ENCODE measurements around the gene ITGB1BP2.
"Not testable (repeated sequence)": the region's sequence is repeated elsewhere in the genome, so short reads cannot be mapped to it uniquely, and the experiment has no call there.

ITGB1BP2 gene

DNA sequence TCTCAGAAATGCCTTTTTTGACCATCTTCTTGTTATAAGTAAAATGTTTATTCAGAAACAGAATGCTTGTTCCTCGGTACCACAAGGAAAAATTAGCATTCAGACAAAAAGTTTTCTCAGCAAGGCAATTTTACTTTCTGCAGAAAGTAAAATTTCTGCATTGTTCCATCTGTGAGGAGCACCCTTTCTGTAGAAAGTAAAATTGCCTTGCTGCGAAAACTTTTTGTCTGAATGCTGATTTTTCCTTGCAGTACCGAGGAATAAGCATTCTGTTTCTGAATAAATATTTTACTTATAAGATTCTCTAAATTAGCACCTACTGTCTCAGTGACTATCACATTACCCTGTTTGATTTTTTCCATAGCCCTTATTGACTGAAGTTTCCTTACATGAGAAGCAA, 24.8 kb downstream of the ITGB1BP2 start:
- Histone ChIP-seq H3K27ac (no peak overlapping the region), H3K27me3 (replicated peaks) (no peaks in the 10 kb centered on the region), H3K4me3 (ENCODE audit: low read depth, low read length) (no peak overlapping the region), H3K36me3 (replicated peaks) (no peaks in the 10 kb centered on the region)
- no peak for DNase-seq
- TF ChIP-seq, protein P1, sequence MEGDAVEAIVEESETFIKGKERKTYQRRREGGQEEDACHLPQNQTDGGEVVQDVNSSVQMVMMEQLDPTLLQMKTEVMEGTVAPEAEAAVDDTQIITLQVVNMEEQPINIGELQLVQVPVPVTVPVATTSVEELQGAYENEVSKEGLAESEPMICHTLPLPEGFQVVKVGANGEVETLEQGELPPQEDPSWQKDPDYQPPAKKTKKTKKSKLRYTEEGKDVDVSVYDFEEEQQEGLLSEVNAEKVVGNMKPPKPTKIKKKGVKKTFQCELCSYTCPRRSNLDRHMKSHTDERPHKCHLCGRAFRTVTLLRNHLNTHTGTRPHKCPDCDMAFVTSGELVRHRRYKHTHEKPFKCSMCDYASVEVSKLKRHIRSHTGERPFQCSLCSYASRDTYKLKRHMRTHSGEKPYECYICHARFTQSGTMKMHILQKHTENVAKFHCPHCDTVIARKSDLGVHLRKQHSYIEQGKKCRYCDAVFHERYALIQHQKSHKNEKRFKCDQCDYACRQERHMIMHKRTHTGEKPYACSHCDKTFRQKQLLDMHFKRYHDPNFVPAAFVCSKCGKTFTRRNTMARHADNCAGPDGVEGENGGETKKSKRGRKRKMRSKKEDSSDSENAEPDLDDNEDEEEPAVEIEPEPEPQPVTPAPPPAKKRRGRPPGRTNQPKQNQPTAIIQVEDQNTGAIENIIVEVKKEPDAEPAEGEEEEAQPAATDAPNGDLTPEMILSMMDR (IDR thresholded peaks at IDR 0.05; ENCODE audit: low read depth, low read length, missing control alignments): no peak
- in situ Hi-C loops (cut with HindIII; ENCODE audit: low pct_ligation_motif_present, low sequenced_read_pairs): no loop called here

DNA sequence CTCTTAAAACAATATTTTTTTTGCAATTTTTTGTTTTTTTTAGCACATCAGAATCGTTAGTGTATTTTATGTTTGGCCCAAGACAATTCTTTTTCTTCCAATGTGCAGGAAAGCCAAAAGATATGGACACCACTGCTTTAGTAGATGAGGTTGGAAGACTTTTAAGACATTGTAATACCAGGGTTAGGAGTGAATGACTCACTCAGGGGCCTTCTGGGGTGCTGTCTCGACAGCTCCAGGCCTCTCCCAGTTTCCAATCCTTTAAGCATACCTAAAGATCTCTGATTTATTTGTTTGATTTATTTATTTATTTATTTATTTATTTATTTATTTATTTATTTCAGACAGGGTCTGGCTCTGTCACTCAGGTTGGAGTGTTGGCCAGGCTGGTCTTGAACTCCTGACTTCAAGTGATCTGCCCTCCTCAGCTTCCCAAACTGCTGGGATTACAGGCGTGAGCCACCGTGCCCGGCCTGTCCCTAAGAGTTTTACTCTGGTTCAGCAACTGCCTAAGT, 47.7 kb downstream of the ITGB1BP2 start:
- H3K4me3 ChIP-seq (ENCODE audit: low read depth, low read length); H3K27ac ChIP-seq; H3K36me3 ChIP-seq (replicated peaks); in situ Hi-C loops (cut with HindIII; ENCODE audit: low pct_ligation_motif_present, low sequenced_read_pairs); H3K27me3 ChIP-seq (replicated peaks); DNase-seq: not testable (repeated sequence)

DNA sequence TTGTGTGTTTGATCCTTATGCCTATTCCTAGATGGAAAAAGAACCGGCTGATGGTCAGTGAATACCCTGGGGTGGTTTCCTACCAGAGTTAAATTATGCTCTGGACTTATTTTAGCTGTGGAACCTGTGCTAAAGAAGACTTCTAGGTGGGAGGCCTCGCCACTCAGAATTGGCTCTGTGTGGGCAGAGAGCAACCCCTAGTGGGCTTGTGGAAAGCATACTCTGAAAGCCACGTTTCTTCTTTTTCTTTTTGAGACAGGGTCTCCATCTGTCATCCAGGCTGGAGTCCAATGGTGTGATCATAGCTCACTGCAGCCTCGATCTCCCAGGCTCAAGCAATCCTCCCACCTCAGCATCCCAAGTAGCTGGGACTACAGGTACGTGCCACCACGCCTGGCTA, 48.3 kb downstream of the ITGB1BP2 start:
- H3K36me3 ChIP-seq (replicated peaks); in situ Hi-C loops (cut with HindIII; ENCODE audit: low pct_ligation_motif_present, low sequenced_read_pairs); H3K27ac ChIP-seq; H3K27me3 ChIP-seq (replicated peaks); H3K4me3 ChIP-seq (ENCODE audit: low read depth, low read length); DNase-seq: not testable (repeated sequence)

DNA sequence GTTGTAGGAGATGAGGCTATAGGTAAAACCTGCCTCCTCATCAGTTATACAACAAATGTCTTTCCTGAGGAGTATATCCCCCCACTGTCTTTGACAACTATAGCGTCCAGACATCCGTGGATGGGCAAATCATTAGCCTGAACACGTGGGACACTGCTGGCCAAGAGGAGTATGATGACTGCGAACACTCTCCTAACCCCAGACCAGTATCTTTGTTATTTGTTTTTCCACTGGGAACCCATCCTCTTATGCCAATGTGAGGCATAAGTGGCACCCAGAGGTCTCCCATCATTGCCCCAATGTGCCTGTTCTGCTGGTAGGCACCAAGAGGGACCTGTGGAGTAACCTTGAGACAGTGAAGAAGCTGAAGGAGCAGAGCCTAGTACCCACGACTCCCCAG, 50.9 kb downstream of the ITGB1BP2 start:
- DNase-seq; H3K4me3 ChIP-seq (ENCODE audit: low read depth, low read length); in situ Hi-C loops (cut with HindIII; ENCODE audit: low pct_ligation_motif_present, low sequenced_read_pairs); H3K27me3 ChIP-seq (replicated peaks); H3K27ac ChIP-seq; H3K36me3 ChIP-seq (replicated peaks): not testable (repeated sequence)

All from brain microvascular endothelial cell (primary cell).